HG03060 (cell line): ENCODE measurements around the gene CACNA1S.

Experiments
- ATAC-seq: cut with Tn5 transposase; IDR thresholded peaks from one replicate; pipeline ENCODE4 v1.9.1; 2021; ENCODE audit warnings: low read depth, moderate number of reproducible peaks; ENCODE audit not compliant: unreplicated experiment

CACNA1S gene

DNA sequence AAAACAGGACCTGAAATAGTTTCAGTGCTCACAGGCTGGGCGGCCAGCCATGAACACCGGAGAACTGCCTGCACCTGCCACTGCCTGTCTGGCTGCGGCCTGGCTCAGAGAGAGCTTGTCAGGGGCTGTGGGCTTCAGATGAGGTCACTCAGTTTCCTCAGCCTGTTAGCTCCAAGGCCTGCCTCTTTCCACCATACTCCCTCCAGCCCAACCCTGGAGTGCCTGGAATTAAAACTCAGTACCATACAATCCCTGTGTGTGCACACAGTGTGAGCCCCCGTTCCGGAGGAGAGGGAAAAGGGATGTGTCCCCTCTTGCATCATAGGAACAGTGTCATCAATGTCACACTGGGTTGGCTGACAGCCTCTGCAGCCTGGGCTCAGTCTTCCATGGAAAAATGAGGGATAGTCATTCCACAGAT, 16.2 kb downstream of the CACNA1S start:
- ATAC-seq: no peak

DNA sequence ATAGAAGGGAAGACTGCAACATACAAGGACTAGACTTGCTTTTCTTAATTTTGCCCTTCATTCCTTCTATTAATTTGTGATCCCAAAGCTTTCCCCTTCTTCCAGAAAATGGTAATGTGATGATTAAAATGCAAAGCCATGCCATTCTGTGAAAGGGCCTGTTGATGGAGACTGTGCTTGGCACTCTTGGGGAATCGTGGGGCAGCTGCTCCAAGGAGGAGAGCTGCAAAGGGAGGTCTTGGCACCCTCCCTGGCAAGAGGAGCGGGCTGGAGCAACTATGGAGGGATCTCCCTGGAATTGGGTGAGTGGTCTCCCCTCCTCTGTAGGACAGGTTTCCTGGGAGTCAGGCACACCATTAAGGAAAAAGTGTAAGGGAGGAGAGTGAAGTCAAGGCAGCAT, 16.6 kb downstream of the CACNA1S start:
- ATAC-seq: no peak

DNA sequence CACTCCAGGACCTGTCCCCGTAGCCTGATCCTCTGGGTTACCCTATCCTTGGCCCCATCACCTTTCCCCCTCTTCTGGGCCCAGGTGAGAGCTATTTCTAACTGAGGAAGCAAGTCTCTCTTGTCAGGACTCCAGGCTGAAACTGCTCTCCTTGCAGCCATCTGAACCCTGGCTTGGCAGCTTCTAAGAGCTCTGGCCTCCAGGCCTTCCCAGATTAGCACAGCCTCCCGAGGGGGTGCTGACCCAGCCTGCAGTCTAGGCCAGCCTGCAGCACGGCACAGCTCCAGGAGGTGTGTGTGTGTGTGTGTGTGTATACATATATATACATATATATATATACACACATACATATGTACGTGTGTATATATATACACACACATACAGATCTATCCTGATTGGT, 17.4 kb downstream of the CACNA1S start:
- ATAC-seq: no peak

DNA sequence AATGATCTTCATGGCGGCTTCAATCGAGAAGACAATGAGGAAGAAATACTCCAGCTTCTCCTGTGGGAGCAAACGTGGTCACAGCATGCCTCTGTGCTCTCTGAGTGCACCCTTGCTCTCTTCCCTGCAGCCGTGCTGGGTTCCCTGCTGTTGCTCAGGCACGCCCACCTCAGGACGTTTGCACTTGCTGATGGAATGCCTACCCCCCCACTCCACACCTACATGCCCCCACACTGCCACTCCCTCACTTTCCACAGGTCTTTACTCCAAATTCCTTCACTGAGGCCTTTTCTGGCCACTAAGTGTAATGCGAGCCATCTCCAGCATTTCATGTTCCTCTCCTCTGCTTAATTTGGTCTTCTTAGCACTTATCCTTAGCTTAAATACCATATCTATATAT, 18.3 kb downstream of the CACNA1S start:
- ATAC-seq: no peak

DNA sequence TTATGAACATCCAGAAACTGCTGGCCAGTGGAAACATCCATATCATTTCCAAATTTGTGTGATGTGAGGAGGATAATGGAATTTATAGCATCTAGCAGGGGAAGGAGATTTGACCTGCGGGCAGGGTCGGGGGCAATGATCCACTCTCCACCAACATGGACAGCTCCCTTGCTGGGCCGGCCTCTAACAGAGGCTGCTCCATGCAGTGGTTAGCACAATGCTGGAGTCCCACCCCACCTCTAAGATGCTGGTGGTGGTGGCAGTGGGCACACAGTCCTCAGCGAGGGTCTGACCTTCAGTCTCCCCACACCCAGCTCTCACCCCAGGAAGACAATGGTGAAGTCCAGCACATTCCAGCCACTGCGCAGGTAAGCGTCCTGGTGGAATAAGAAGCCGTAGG, 18.7 kb downstream of the CACNA1S start:
- no peak for ATAC-seq

DNA sequence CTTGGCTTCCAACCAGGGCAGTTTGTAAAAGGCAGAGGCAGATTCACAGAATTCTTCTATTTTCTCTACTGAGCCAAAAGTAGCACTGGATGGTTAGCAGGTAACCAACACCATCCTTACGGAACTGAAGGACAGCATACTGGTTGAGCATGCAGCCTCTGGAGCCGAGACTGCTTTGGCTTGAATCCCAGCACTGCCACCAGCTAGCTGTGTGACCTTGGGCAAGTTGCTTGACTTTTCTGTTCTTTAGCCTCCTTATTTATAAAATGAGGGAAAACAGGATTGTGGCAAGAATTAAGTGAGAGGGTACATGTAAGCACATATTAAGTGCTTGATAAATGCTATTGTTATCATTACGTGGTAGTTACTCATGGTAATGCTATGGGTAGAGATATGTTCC, 19.5 kb downstream of the CACNA1S start:
- no peak for ATAC-seq

DNA sequence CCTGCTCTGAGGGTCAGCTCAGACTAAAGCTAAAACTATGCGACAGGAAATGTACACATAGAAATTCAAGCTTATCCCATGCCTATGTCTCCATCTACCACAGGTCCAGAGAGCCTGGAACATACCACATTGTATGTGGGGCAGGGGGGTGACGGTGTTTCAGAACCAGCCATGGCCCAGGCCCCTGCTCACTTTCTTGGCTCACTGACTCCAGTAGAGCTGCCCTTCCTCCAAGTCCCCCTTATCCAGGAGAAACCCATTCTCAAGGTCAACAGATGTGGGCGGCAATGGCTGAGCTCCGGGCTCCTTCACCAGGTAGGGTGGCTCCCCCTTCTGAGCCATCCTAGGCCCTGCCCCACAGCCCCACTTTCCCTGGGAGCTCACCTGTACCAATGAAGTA, 21.0 kb downstream of the CACNA1S start:
- ATAC-seq: no peak

DNA sequence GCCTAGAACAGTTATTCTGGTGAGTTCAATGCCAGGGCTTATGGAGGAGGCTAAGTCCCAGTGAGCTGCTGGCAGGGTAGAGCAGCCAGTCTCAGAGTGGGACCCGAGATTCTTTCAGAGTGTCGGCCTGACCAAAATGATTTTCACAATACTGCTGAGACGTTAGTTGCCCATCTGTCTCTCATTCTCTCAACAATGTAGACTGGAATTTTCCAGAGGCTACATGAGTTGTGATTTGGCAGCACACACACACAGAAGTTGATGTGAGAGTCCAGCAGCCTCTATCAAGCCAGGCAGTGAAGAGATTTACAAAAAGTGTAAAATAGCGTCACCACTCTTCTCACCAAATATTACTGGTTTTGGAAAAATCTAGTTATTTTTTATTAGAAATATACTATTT, 21.7 kb downstream of the CACNA1S start:
- ATAC-seq: no peak

DNA sequence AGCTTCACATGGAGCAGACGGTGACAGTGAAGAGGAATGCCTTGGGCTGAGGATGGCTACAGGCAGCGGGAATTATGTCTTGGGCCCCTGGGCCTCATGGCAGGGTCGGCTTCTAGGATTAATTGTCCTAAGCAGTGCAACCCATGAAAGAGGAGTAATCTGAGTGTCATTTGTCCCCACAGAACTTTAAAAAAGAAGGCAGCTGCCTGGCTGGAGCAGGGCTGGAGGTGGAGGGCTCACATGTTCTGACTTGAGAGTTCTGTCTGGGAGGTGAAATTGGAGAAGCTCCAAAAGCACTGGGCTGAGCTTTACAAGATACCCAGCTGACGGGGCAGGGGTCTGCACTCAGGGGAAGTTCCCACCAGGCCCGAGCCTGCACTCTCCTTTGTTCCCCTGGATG, 22.6 kb downstream of the CACNA1S start:
- ATAC-seq: no peak

DNA sequence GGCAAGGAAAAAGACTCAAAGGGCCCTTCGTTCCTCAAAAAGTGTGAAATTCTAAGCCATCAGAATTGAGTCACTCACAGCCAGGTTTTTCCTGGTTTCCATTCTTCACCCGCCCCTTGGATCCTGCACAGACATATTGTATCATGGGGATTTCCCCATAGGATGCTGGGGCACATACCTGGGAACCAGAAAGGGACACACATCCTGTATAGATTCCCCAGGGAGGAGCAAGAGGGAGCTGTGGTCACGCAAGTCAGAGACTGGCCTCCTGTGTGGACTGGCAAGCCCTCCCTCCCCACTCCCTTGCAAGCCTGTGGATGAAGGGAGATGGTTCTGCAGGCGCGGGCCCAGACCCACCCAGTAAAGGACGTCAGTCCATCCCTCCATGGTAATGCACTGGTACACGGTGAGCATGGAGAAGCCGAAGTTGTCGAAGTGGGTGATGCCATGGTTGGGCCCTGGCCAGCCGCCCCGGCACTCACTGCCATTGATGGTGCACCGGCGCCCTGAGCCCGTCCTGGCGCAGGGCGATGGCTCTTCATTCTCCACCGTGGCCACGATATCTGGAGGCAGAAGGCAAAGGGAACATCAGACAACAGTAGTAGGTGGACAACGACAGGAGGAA, 23.2 kb downstream of the CACNA1S start:
- no peak for ATAC-seq

DNA sequence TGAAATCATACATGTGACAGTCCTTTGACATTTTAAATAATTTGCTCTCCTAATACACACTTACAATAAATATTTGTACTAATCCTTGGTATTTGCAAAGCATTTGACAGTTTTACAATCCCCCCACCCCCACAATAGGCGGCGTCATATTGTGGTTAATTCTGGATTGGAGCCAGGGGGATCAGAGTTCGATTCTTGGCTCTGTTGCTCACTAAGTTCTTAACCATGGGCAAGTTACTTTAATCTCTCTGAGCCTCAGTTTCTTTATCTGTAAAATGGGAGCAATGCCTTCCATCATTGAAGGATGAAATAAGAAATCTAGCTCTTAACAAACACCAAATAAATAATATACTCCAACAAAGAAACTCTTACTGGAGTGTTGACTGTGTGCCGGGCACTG, 23.8 kb downstream of the CACNA1S start:
- ATAC-seq: no peak

DNA sequence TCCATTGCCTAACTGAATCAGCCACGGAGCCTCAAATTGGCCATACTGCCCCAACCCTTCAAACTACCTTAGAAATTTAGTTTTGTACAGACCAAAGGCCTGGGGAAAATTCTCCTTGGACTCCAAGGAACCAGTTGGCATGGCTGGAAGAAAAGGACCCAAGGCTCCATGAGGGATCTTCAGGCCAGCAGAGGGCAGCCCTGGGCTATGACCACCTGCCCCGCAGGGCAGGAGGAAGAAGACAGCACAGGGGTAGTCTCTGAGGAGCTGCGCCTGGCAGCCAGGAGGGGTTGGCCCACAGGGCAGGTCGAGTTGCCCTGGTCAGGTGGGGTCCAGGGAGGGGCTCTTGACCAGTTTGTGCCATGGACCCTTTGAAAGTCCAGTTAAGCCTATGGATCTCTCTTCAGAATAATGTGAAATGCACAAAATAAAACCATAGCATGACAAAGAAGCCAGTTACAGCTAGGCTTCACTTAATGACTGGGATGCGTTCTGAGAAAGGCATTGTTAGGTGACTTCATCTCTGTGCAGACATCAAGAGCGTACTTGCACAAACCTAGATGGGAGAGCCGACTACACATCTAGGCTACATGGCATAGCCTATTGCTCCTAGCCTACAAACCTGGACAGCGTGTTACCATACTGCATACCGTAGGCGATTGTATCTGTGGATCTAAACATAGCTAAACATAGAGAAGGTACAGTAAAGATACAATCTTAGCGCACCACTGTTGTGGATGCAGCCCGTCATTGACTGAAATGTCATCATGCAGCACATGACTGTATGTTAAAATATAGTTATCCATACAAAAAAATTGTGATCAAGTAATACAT, 26.1 kb downstream of the CACNA1S start:
- no peak for ATAC-seq

DNA sequence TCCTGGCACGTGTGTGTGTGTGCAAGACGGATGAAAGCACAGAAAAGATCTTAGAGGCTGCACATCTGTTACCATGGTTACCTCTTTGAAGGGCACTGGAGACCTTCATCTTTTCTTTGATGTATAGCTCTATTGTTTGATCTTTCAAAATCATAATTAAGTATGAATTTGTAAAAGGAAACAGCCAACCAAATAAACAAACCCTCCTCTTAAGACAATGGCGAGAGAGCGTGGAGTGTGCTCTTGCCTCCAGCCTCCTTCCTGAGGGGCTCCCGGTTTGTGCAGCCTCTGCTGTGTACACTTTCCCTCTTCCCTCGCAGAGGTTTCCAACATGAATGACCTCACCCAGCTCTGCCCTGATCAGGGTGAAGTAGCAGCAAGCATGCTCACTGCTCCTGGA, 27.9 kb downstream of the CACNA1S start:
- no peak for ATAC-seq

DNA sequence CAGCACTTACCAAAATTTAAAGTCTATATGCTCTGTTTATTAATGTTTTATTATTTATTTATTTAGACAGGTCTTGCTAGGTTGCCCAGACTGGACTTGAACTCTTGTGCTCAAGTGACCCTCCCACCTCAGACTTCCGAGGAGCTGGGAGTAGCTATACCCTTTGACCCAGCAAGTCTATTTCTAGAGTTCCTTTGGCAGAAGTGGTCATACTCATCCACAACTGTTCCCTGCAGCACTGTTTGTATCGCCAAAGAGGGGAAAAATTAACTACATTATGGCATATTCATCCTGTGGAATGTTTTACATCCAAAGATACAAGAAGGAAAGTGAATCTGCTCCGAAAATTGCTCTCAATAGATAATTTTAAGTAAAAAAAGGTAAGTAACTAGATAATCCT, 28.5 kb downstream of the CACNA1S start:
- no peak for ATAC-seq

DNA sequence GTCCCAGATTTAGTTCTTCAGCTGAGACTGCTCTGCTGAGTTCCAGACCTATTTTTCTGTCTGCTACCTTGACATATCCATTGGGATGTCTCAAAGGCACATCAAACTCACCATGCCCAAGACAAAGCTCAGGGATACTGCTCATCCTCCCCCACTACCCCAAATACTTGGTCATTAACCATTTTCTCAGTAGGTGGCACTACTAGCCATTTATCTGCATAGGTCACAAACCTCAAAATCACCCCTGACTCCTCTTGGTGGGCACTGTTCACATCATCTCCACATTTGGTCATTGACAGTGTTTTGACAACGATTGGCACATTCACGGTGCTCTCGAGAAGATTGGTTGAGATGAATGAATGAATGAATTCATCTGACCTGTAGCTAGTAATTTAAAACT, 32.1 kb downstream of the CACNA1S start:
- no peak for ATAC-seq

DNA sequence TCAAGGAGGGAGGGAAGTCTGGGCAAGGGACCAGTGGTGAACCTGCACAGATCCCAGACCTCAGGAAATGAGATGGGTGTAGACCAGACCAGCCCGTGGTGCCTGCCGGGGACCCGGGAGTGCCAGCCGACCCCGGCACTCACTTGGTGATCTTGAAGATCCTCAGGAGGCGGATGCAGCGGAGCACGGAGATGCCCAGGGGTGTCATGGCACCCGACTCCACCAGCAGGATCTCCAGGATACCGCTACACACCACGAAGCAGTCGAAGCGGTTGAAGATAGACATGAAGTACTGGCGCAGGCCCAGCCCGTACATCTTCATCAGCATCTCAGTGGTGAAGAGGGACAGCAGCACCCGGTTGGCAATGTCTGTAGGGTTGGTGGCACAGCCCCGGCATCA, 34.5 kb downstream of the CACNA1S start:
- no peak for ATAC-seq

DNA sequence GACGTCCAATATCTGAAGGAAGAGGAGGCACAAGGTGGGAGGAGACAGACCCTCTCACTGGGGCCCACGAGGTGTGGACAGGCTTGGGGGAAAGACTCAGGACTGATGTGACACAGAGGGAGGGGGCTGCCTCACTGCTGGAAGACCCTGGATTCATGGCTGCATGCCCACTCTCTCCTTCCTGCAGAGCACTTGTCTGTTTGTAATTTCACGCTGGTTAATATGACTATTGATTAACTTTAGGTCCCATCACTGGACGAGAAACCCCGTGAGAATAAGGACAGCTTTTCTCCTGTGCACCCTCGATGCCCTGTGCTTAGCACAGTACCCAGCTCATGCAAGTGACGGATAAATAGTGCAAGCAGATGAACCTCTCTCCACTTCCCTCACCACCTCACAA, 35.1 kb downstream of the CACNA1S start:
- no peak for ATAC-seq

DNA sequence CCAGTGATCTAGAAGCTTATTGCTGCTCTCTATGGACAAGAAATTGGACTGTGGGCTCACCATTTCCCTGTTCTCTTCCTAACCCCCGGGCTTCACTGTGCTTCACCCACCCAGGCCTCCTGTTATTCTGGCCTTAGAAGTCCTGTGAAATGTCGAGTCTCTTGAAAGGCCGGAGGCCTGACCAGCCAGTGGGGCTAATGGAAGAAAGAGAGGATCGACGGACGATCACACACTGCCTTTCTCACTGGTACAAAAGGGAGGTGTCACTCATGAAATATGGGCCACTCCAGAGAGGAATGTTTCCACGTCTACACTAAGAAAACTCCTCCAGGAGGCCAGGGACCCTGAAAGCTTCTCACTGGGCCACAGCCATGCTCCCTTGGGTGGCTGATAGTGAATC, 36.1 kb downstream of the CACNA1S start:
- ATAC-seq: no peak

DNA sequence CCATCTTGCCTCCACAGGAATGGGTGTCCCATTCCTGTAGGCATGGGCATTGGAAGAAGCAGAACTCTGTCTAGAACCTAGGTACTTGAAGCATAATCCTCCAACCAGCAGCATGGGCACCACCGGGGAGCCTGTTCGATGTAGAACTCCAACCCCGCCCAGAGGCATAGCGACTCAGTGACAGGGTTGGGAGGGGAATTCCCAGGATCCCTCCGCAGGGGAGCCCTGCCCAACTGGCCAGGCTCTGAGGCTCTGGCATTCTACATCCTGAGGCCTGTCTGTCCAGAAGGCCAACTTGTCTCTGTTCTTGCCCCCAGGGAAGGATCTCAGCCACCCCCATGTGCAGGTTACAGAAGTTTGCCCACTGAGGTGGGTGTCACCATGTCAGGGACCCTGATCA, 38.2 kb downstream of the CACNA1S start:
- no peak for ATAC-seq

DNA sequence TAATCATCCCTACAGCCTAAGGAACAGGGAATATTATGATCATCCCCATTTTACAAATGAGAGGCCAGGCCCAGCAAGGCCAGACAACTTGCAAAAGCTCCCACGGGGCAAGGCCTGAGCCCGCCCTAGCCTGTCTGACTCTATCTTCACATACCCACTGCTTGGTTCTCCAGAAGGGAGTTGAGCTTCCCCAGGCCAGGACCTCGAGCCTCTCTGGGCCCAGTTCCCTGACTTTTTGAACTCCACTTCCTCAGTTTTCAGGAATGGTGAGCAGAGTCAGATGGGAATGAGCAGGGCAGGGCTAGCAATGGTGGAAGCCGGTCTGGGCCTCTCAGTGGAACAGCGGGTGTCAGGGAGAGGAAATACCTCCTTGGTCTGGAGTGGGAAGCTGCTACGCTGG, 39.3 kb downstream of the CACNA1S start:
- ATAC-seq: no peak

DNA sequence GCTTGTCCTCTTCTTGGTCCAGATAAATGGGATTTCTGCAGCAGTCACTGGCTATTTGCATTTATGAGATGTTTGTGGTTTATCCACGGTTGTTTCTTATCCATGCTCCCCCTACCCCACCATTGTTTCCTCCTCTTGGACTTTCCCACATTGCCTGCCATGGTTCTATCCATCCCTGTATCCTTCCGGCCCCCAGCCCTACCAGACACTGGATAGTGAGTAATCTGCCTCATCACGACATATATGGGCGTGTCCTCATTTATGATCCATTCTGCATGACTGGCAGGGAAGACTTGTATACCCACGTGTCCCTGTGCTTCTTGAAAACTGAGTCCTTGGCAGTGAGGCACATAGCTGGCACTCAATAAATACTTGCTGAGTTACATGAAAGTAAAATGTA, 40.1 kb downstream of the CACNA1S start:
- ATAC-seq: no peak

DNA sequence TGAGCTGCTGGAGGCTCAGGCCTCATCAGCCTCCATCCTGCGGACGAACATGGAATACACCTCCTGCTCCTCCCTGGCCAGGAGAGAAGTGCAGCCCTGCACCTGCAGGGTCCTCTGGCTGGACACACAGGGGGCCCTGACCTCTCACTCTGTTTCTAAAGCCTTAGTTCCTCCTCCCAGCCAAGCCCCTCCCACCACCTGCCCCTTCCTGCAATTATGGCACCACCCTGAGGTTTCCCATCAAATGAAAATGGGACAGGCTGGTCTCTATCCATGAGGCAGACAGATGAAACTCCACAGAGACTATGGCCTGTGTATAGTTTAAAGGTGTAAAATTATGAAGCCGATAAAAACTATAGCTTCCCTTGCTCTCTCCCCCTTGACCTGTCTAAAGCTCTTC, 42.6 kb downstream of the CACNA1S start:
- no peak for ATAC-seq
